SK-N-MC (cell line): ENCODE results near the gene NETO2.

ENCODE experiments used
- EZH2 ChIP-seq: fragments of 200-600 bp; sonication (generic); IDR thresholded peaks from one replicate; pipeline ENCODE4 v1.6.1; 2017; ENCODE audit warnings: antibody characterized with exemption
- POLR2AphosphoS5 ChIP-seq: IDR thresholded peaks from 2 replicates; pipeline ENCODE4 v1.6.1; 2012; ENCODE audit warnings: mild to moderate bottlenecking, low read depth, low read length, borderline replicate concordance

GRCh38 chr16:47049901-47050583 lies 93.7 kb downstream of the NETO2 start:
- TF ChIP-seq EZH2 (no peak), POLR2AphosphoS5 (no peak)
